GF-D8 (cell line): ENCODE measurements around the gene TBC1D3L.
"Not testable (repeated sequence)": the region's sequence is repeated elsewhere in the genome, so short reads cannot be mapped to it uniquely, and the experiment has no call there.

Experiments
- DNase-seq: peaks from one replicate; lab custom pipeline; 2025; lab: John Stamatoyannopoulos, UW

Gene TBC1D3L

DNA sequence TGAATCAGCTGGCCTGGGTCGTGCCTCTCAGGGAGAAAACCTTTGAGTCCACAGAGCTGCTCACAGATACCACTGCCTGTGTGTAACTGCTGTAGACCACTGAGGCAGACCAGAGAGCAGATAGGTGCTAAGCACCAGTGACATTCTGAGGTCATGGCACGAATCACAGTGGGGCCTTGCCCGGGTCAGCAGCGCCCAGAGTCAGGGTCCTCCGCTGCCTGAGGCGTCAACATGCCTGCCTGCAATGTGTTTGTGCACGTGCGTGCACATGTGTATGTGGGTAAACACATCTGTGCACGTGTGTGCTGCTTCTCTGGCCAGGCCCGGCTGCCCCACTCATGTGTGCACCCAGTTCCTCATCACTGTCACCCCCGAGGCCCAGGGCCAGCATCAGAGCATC is at the start of gene TBC1D3L:
TSS of gene TBC1D3L (minus strand) at position 101 of the 400 bp plus-strand sequence. CDS start 1,540 bp downstream, outside the sequence.
- not testable (repeated sequence) for DNase-seq

DNA sequence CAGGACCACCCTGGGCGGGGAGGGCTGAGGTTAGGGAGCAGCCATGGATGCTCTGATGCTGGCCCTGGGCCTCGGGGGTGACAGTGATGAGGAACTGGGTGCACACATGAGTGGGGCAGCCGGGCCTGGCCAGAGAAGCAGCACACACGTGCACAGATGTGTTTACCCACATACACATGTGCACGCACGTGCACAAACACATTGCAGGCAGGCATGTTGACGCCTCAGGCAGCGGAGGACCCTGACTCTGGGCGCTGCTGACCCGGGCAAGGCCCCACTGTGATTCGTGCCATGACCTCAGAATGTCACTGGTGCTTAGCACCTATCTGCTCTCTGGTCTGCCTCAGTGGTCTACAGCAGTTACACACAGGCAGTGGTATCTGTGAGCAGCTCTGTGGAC is 14.8 kb upstream of the TBC1D3L start, which contains the start of gene TBC1D3D:
TSS of gene TBC1D3D (plus strand) at position 301 of the 400 bp plus-strand sequence. CDS start 1,585 bp downstream, outside the sequence.
- not testable (repeated sequence) for DNase-seq
